ENCODE results near the gene KLK6.

DNA sequence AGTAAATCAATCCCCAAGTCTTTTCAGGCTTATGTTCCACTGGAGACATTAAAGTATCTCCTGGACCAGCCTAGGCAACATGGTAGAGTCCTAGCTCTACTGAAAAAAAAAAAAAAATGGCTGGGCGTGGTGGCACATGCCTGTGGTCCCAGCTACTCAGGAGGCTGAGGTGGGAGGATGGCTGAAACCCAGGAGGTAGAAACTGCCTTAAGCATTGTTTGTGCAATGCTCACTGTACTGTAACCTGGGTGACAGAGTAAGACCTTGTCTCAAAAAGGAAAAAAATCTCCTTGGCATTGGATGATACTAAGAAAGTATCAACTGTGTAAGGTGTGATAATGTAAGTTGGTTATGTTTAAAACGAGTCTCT is 23.3 kb upstream of the KLK6 start:
- TF ChIP-seq, protein P1, sequence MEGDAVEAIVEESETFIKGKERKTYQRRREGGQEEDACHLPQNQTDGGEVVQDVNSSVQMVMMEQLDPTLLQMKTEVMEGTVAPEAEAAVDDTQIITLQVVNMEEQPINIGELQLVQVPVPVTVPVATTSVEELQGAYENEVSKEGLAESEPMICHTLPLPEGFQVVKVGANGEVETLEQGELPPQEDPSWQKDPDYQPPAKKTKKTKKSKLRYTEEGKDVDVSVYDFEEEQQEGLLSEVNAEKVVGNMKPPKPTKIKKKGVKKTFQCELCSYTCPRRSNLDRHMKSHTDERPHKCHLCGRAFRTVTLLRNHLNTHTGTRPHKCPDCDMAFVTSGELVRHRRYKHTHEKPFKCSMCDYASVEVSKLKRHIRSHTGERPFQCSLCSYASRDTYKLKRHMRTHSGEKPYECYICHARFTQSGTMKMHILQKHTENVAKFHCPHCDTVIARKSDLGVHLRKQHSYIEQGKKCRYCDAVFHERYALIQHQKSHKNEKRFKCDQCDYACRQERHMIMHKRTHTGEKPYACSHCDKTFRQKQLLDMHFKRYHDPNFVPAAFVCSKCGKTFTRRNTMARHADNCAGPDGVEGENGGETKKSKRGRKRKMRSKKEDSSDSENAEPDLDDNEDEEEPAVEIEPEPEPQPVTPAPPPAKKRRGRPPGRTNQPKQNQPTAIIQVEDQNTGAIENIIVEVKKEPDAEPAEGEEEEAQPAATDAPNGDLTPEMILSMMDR (IDR thresholded peaks at IDR 0.05) = no peak
- no peak for TF ChIP-seq POLR2A (IDR thresholded peaks at IDR 0.05)
- peak in 1 of 3 donors; percentile 7 for TF ChIP-seq POLR2AphosphoS5 (IDR thresholded peaks at IDR 0.05)
